NT2/D1 (cell line): Measurements from ENCODE around the gene SULT1A3.

Experiments used
- YY1 ChIP-seq: IDR thresholded peaks from 2 replicates; pipeline ENCODE4 v1.6.1; 2011; ENCODE audit not compliant: insufficient read length, insufficient read depth
- ZNF274 ChIP-seq: IDR thresholded peaks from 2 replicates; pipeline ENCODE4 v1.6.1; 2011; ENCODE audit warnings: mild to moderate bottlenecking, low read depth, low read length

GRCh38 chr16:30183233-30184095 is 15.6 kb upstream of the SULT1A3 start, which contains the start of gene CORO1A:
- TF ChIP-seq YY1 (no peak), ZNF274 (no peak)
